H1 (cell line): Measurements from ENCODE around the gene SMIM29. TPM values are rescaled to one million over a fixed set of nuclear protein-coding genes. Genes with fewer than 3 reads are reported as not detected.

Experiments used
- KDM4A ChIP-seq: IDR thresholded peaks from one replicate; pipeline ENCODE4 v1.7.1; 2012; ENCODE audit warnings: low read depth, mild to moderate bottlenecking, moderate library complexity, low read length, inconsistent platforms; ENCODE audit not compliant: severe bottlenecking
- NRF1 ChIP-seq: IDR thresholded peaks from 2 replicates; pipeline ENCODE4 v1.6.1; 2011; ENCODE audit warnings: mild to moderate bottlenecking, low read depth, low read length, improper control_type of control experiment
- polyA plus RNA-seq, 7 experiments: library from polyadenylated mRNA; depleted of rRNA in 3 of 7; stranded (reverse) in 5 of 7; unstranded in 2 of 7; fragments of >200 nt in 5 of 7; fragments of 200-250 nt in 2 of 7; gene quantifications; 1 replicate in 5 of 7; 2 replicates in 1 of 7; 4 replicates in 1 of 7; pipeline versions ENCODE4 v1.2.1 to v1.2.3, GENCODE V29; 2011 to 2013; ENCODE audit warnings: missing spikeins in 2 of 7, mixed read lengths in 2 of 7
- total RNA-seq: library from RNA; stranded (reverse); fragmentation: NEBNext Ultra II Directional; extraction: Animal tissue kit (Norgen Biotek cat#: 25700); gene quantifications from 2 replicates; pipeline ENCODE4 v1.2.1, GENCODE V29; 2021
- TF ChIP-seq, protein P1 (sequence below): IDR thresholded peaks from 2 replicates; pipeline ENCODE4 v1.6.1; 2012; ENCODE audit warnings: low read length, inconsistent platforms
- TF ChIP-seq, protein P2 (sequence below): IDR thresholded peaks from 2 replicates; pipeline ENCODE4 v1.6.1; 2011; ENCODE audit warnings: low read depth, mild to moderate bottlenecking, low read length; ENCODE audit not compliant: insufficient read depth

The SMIM29 gene
- total and polyA plus RNA-seq, 2 of the 8 experiments (the other 6 are each of a cell fraction or from before 2014, with no cell fraction given) = 7.0 to 22.4 TPM

DNA sequence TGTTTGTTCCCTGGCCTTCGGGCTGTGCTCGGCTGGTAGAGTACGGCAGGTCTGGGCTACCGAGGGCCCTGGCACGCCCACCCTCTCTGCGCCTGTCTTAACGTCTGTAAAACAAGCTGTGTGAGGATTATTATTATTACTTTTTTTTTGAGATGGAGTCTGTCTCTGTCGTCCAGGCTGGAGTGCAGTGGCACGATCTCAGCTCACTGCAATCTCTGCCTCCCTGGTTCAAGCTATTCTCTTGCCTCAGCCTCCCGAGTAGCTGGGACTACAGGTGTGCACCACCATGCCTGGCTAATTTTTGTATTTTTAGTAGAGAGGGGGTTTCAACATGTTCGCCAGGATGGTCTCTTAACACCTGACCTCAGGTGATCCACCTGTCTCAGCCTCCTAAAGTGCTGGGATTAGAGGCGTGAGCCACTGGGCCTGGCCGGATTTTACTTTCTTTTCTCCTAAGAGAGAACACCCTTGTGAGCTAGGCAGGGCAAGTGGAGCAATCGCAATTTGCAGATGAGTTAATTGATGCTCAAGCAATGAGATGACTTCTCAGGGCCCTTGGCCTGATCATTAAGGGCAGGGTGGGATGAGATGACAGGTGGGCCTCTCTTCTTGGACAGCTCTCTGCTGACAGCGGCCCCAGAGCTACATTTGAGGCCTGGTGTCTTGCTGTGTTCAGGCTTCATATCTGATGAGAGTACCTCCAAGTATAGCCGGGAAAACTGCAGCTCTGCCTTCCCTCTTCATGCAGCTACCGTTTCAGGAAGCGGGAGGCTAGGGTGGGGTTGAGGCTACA lies 859 bp upstream of the SMIM29 start (continued):
- TF ChIP-seq, protein P1, sequence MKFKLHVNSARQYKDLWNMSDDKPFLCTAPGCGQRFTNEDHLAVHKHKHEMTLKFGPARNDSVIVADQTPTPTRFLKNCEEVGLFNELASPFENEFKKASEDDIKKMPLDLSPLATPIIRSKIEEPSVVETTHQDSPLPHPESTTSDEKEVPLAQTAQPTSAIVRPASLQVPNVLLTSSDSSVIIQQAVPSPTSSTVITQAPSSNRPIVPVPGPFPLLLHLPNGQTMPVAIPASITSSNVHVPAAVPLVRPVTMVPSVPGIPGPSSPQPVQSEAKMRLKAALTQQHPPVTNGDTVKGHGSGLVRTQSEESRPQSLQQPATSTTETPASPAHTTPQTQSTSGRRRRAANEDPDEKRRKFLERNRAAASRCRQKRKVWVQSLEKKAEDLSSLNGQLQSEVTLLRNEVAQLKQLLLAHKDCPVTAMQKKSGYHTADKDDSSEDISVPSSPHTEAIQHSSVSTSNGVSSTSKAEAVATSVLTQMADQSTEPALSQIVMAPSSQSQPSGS = no peak
- no peak for TF ChIP-seq NRF1
- no peak for TF ChIP-seq KDM4A
- TF ChIP-seq, protein P2, sequence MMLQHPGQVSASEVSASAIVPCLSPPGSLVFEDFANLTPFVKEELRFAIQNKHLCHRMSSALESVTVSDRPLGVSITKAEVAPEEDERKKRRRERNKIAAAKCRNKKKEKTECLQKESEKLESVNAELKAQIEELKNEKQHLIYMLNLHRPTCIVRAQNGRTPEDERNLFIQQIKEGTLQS = no peak
